Fibroblast of lung (primary cell): Measurements from ENCODE around the gene ARPP21.

Source experiments
- CTCF ChIP-seq, 2 donors: IDR thresholded peaks in 1 of 2; conservative IDR thresholded peaks in 1 of 2; 1 replicate in 1 of 2; 2 replicates in 1 of 2; pipeline ENCODE4 v1.5.1; 2011 to 2012; ENCODE audit warnings: low read length in 2 of 2, control low read depth in 1 of 2, inconsistent platforms in 1 of 2, low read depth in 1 of 2, mild to moderate bottlenecking in 1 of 2
- EZH2 ChIP-seq: IDR thresholded peaks from 2 replicates; pipeline ENCODE4 v1.5.1; 2012; ENCODE audit warnings: low read length, control low read depth, mild to moderate bottlenecking; ENCODE audit errors: missing control alignments

- TF ChIP-seq EZH2: no peak
- TF ChIP-seq CTCF (conservative IDR thresholded peaks at IDR 0.05 in 1 of 2, IDR thresholded peaks at IDR 0.05 in 1 of 2; ENCODE audit: low read depth in 1 of 2, low read length in 2 of 2): no peak
These were observed 144.8 kb downstream of the ARPP21 start for GRCh38 chr3:35784169-35784568.
